Measurements from ENCODE around the gene CAPN11. TPM values are rescaled to one million over a fixed set of nuclear protein-coding genes. Genes with fewer than 3 reads are reported as not detected.

CAPN11 gene
- 1 to 10 TPM in 1 of 2 donors, not detected in 1; 2.0 TPM for total RNA-seq

GRCh38 chr6:44158770-44159228, at the start of gene CAPN11:
Gene CAPN11 (plus strand): TSS chr6:44158820. CDS start chr6:44158849, 29 bp downstream.
- H3K4me3 ChIP-seq: no peak within 1 kb of the TSS
- DNase-seq: no peak
- no peak within 1 kb of the TSS for H3K9ac ChIP-seq (ENCODE audit: low read depth in 2 of 2, low read length in 2 of 2)
- no peaks in the 10 kb centered on the region for H3K27me3 ChIP-seq
- no peak within 1 kb of the TSS for H3K27ac ChIP-seq
- no peak for TF ChIP-seq CTCF (IDR thresholded peaks at IDR 0.05)
- no peaks in the 10 kb centered on the region for H3K36me3 ChIP-seq
- H3K9me3 ChIP-seq: no peaks in the 10 kb centered on the region
- no peaks in the 10 kb centered on the region for H3K4me1 ChIP-seq
- intact Hi-C loops (cut with DNase I): no loop called here

GRCh38 chr6:44109212-44109611, 49.4 kb upstream of the CAPN11 start:
- peaks cover 7% of the 10 kb centered on the region for H3K36me3 ChIP-seq
- H3K4me3 ChIP-seq: no peak overlapping the region
- intact Hi-C loops (cut with DNase I): no loop called here
- no peak overlapping the region for H3K27ac ChIP-seq
- no peak overlapping the region for H3K9ac ChIP-seq (ENCODE audit: low read depth in 2 of 2, low read length in 2 of 2)
- DNase-seq: no peak
- no peak for TF ChIP-seq CTCF (IDR thresholded peaks at IDR 0.05)
- peaks cover 4% of the 10 kb centered on the region for H3K4me1 ChIP-seq
- no peaks in the 10 kb centered on the region for H3K9me3 ChIP-seq
- no peaks in the 10 kb centered on the region for H3K27me3 ChIP-seq

- no peak overlapping the region for H3K27ac ChIP-seq
- no peaks in the 10 kb centered on the region for H3K27me3 ChIP-seq
- H3K4me3 ChIP-seq: no peak overlapping the region
- H3K9me3 ChIP-seq: no peaks in the 10 kb centered on the region
- no peak for TF ChIP-seq CTCF (IDR thresholded peaks at IDR 0.05)
- DNase-seq: no peak
- no peak overlapping the region for H3K9ac ChIP-seq (ENCODE audit: low read depth in 2 of 2, low read length in 2 of 2)
- peaks cover 7% of the 10 kb centered on the region for H3K36me3 ChIP-seq
- intact Hi-C loops (cut with DNase I): no loop called here
- H3K4me1 ChIP-seq: peaks cover 4% of the 10 kb centered on the region
Observed at GRCh38 chr6:44110005-44110676, 48.5 kb upstream of the CAPN11 start.

GRCh38 chr6:44110966-44111365, 47.7 kb upstream of the CAPN11 start:
- intact Hi-C loops (cut with DNase I): no loop called here

More at GRCh38 chr6:44110966-44111365, 47.7 kb upstream of the CAPN11 start:
- Histone ChIP-seq H3K27me3 (no peaks in the 10 kb centered on the region), H3K9ac (ENCODE audit: low read depth in 2 of 2, low read length in 2 of 2) (no peak overlapping the region), H3K36me3 (peaks cover 7% of the 10 kb centered on the region), H3K9me3 (no peaks in the 10 kb centered on the region), H3K4me3 (no peak overlapping the region), H3K4me1 (peaks cover 4% of the 10 kb centered on the region), H3K27ac (peak overlapping the region; percentile 50)
- no peak for TF ChIP-seq CTCF (IDR thresholded peaks at IDR 0.05)
- no peak for DNase-seq
